ENCODE data around the gene RASIP1. TPM values are rescaled to one million over a fixed set of nuclear protein-coding genes. Genes with fewer than 3 reads are reported as not detected.
A peak's percentile ranks its signal among the peaks of the same experiment; 100 is the strongest.
"Not testable (repeated sequence)": the region's sequence is repeated elsewhere in the genome, so short reads cannot be mapped to it uniquely, and the experiment has no call there.

Gene RASIP1, protein sequence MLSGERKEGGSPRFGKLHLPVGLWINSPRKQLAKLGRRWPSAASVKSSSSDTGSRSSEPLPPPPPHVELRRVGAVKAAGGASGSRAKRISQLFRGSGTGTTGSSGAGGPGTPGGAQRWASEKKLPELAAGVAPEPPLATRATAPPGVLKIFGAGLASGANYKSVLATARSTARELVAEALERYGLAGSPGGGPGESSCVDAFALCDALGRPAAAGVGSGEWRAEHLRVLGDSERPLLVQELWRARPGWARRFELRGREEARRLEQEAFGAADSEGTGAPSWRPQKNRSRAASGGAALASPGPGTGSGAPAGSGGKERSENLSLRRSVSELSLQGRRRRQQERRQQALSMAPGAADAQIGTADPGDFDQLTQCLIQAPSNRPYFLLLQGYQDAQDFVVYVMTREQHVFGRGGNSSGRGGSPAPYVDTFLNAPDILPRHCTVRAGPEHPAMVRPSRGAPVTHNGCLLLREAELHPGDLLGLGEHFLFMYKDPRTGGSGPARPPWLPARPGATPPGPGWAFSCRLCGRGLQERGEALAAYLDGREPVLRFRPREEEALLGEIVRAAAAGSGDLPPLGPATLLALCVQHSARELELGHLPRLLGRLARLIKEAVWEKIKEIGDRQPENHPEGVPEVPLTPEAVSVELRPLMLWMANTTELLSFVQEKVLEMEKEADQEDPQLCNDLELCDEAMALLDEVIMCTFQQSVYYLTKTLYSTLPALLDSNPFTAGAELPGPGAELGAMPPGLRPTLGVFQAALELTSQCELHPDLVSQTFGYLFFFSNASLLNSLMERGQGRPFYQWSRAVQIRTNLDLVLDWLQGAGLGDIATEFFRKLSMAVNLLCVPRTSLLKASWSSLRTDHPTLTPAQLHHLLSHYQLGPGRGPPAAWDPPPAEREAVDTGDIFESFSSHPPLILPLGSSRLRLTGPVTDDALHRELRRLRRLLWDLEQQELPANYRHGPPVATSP
- total RNA-seq (2014; rRNA removed; shearing (Covaris generic)) = 0.20 TPM in 1 of 2 replicates, not detected in the other

- no peak for DNase-seq (ENCODE audit: low read depth)
These were observed at the start of gene RASIP1 for GRCh38 chr19:48740164-48740972. TSS of gene RASIP1 (minus strand) at chr19:48740610. CDS start at chr19:48740282, 328 bp downstream.

GRCh38 chr19:48787331-48787730, 46.9 kb upstream of the RASIP1 start:
- DNase-seq (ENCODE audit: low read depth) = not testable (repeated sequence)

- DNase-seq (ENCODE audit: low read depth) = not testable (repeated sequence)
These were observed 46.0 kb upstream of the RASIP1 start for GRCh38 chr19:48786422-48786821.

GRCh38 chr19:48784527-48784926, 44.1 kb upstream of the RASIP1 start:
- DNase-seq (ENCODE audit: low read depth) = peak; percentile 34

GRCh38 chr19:48780631-48781391, 40.4 kb upstream of the RASIP1 start:
- peak; percentile 76 for DNase-seq (ENCODE audit: low read depth)

- no peak for DNase-seq (ENCODE audit: low read depth)
These were observed 39.2 kb upstream of the RASIP1 start for GRCh38 chr19:48779636-48780035.

- no peak for DNase-seq (ENCODE audit: low read depth)
These were observed 37.3 kb upstream of the RASIP1 start for GRCh38 chr19:48777720-48778119.

DNA sequence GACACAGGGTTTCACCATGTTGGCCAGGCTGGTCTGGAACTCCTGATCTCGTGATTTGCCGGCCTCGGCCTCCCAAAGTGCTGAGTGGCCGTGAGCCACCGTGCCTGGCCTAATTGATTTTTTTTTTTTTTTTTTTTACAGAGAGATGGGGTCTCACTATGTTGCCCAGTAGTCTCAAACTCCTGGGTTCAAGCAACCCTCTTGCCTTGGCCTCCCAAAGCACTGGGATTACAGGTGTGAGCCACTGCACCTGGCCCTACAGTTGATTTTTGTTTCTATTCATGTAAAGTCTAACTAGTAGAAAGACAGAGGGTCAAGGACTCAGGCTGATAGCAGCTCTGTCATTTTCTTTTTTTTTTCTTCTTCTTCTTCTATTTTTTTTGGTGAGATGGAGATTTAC, 36.7 kb upstream of the RASIP1 start:
- DNase-seq (ENCODE audit: low read depth) = no peak

DNA sequence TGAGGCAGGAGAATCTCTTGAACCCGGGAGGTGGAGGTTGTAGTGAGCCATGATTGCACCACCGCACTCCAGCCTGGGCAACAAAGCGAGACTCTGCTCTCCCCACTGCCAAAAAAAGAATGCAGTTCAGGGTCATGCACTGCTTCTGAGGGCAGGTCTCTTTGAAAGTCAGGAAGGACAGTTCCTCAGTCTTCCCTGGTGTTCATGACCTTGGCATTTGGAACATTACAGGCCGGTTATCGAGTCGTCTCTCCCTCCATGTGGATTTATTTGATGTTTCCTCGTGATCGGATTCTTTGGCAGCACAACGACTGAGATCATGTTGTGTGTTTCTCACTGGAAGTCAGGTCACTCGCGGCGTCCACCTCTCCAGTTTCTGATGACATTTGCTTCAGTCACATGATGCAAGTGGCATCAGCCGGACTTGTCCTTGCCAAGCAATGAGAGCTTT, 32.1 kb upstream of the RASIP1 start:
- no peak for DNase-seq (ENCODE audit: low read depth)

DNA sequence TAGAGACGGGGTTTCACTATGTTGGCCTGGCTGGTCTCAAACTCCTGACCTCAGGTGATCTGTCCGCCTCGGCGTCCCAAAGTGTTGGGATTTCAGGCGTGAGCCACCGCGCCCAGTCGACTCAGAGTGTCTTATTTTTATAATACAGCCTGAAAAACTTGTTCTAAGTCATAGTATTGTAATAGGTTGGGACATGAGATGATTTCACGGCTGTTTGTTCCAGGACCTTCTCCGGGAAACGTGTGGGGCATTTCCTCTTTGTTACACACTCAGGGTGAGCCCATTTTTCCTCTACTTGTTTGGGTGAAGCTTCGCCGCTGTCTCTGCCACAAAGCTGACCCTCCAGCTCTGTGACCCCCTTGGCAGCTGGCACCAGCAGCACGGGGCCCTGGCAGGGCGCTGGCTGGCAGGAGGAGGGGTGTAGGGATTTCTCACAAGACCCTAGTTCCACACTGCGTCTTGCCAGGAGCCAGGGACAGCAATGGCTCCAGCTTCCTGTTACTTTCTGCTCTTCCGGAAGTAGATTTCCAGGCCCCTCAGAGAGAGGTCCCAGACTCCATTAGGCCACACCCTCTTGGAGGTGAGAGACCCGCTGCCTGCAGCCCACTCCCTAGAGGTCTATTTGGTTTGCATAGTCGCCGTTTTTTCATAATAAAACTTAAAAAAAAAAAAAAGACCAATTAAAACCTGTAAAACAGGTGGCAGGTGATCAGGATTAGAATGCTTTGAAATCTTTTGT, 30.5 kb upstream of the RASIP1 start:
- no peak for DNase-seq (ENCODE audit: low read depth)

- DNase-seq (ENCODE audit: low read depth) = peak; percentile 77
These were observed 29.9 kb upstream of the RASIP1 start for GRCh38 chr19:48770266-48770665.

GRCh38 chr19:48768994-48769713, 28.7 kb upstream of the RASIP1 start:
- DNase-seq (ENCODE audit: low read depth) = no peak

GRCh38 chr19:48768171-48768753, 27.9 kb upstream of the RASIP1 start:
- DNase-seq (ENCODE audit: low read depth) = not testable (repeated sequence)

DNA sequence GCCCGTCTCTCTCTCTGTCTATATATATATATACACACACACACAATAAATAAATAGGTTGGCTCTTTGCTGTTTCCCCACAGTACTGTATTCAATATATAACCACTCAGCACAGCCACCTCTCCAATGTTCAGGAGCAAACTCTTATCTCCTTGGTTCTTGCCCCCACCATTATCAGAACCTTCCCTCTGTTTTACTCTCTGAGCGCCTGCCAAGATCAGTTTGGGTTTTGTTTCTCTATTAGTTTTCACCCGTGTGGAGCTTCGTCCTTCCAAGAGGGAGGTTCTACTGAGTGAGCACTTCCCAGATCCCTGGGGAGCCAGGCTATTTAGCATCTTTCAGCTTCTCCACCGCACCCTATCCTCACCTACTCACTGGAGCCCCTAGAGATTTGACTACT, 25.4 kb upstream of the RASIP1 start:
- not testable (repeated sequence) for DNase-seq (ENCODE audit: low read depth)

DNA sequence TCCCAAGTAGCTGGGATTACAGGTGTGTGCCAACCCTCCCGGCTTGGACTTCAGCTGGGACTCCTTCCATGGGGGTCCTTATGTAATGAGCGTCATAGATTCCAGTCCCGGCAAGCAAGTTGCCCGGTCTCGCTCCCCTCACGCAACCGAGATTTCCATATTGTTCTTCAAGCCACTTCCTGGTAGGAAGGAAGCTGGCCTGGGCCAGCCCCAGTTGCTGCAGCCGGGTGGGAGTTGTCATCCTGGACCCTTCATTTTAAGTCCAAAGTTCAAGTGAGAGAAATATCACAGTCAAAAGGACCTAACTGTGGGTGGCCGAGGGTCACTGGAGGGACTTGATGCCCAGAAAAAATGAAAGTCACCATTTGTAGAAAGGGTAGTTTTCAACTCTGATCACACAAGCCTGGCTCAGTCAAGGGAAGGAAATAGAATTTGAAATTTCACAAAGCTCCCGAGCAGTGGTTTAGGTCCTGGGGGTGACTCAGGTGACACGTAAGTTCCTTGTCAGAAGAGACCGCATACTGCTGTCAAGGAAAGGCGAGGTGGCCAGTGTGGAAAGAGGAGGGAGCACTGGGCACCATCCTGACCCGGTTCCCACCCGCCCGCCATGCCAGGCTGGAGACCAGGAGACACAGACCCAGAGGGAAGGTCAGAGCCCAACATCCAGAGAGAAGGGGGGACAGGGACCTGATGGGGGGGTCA, 20.2 kb upstream of the RASIP1 start:
- DNase-seq (ENCODE audit: low read depth) = peak; percentile 76

DNA sequence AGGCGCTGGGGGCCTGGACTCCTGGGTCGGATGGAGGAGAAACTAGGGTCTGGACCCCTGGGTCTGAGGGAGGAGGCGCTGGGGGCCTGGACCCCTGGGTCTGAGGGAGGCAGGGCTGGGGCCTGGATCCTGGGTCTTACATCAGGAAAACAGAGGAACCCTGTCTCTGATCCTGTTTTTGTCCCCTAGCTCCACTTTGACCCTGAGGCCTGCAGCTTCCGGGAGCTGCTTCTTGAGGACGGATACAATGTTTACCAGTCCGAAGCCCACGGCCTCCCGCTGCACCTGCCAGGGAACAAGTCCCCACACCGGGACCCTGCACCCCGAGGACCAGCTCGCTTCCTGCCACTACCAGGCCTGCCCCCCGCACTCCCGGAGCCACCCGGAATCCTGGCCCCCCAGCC, 17.3 kb upstream of the RASIP1 start:
- DNase-seq (ENCODE audit: low read depth) = no peak

GRCh38 chr19:48757089-48757675, 16.8 kb upstream of the RASIP1 start:
- no peak for DNase-seq (ENCODE audit: low read depth)

GRCh38 chr19:48756686-48757085, 16.3 kb upstream of the RASIP1 start:
- no peak for DNase-seq (ENCODE audit: low read depth)
